ENCODE results near the gene GSDMA.

Gene GSDMA

GRCh38 chr17:39962642-39963220, at the start of gene GSDMA:
TSS of gene GSDMA (plus strand) at chr17:39963004. CDS start at chr17:39965688, 2,684 bp downstream.
- no peak for DNase-seq

- DNase-seq: no peak
These were observed 48.8 kb upstream of the GSDMA start for GRCh38 chr17:39913989-39914388.

GRCh38 chr17:39915559-39915958, 47.2 kb upstream of the GSDMA start:
- DNase-seq: no peak

- no peak for DNase-seq
These were observed 45.9 kb upstream of the GSDMA start for GRCh38 chr17:39916918-39917317.

- DNase-seq: no peak
These were observed 43.6 kb upstream of the GSDMA start for GRCh38 chr17:39919087-39919683.

- no peak for DNase-seq
These were observed 42.3 kb upstream of the GSDMA start for GRCh38 chr17:39920218-39921210.

GRCh38 chr17:39921323-39921722, 41.5 kb upstream of the GSDMA start:
- DNase-seq: peak in 1 of 2 donors; percentile 11

- DNase-seq: no peak
These were observed 40.8 kb upstream of the GSDMA start for GRCh38 chr17:39922006-39922405.

- no peak for DNase-seq
These were observed 39.6 kb upstream of the GSDMA start for GRCh38 chr17:39923230-39923629.

- DNase-seq: no peak
These were observed 38.7 kb upstream of the GSDMA start for GRCh38 chr17:39923836-39924690.

- no peak for DNase-seq
These were observed 38.1 kb upstream of the GSDMA start for GRCh38 chr17:39924691-39925055.

- no peak for DNase-seq
These were observed 37.3 kb upstream of the GSDMA start for GRCh38 chr17:39925282-39926134.

- DNase-seq: no peak
These were observed 36.6 kb upstream of the GSDMA start for GRCh38 chr17:39926135-39926587.

GRCh38 chr17:39926588-39927100, 36.2 kb upstream of the GSDMA start:
- DNase-seq: no peak

- DNase-seq: peak; percentile 92 to 93
These were observed 35.5 kb upstream of the GSDMA start, which contains the start of the genes LRRC3C and ORMDL3 for GRCh38 chr17:39927101-39927928. TSS of gene LRRC3C (plus strand) at chr17:39927732. CDS start at chr17:39941524, 13,792 bp downstream. TSS of gene ORMDL3 (minus strand) at chr17:39927601. CDS start at chr17:39924203, 3,398 bp downstream.

GRCh38 chr17:39927929-39928857, 34.6 kb upstream of the GSDMA start:
- no peak for DNase-seq

- DNase-seq: no peak
These were observed 33.8 kb upstream of the GSDMA start for GRCh38 chr17:39928858-39929645.

Data from hippocampal formation (tissue), 2 donors.